8988T (cell line): ENCODE measurements around the gene ARHGAP21.
"Not testable (repeated sequence)": the region's sequence is repeated elsewhere in the genome, so short reads cannot be mapped to it uniquely, and the experiment has no call there.

ENCODE experiments used
- DNase-seq: peaks from one replicate; pipeline ENCODE4 v3.0.0; 2011

Gene ARHGAP21

DNA sequence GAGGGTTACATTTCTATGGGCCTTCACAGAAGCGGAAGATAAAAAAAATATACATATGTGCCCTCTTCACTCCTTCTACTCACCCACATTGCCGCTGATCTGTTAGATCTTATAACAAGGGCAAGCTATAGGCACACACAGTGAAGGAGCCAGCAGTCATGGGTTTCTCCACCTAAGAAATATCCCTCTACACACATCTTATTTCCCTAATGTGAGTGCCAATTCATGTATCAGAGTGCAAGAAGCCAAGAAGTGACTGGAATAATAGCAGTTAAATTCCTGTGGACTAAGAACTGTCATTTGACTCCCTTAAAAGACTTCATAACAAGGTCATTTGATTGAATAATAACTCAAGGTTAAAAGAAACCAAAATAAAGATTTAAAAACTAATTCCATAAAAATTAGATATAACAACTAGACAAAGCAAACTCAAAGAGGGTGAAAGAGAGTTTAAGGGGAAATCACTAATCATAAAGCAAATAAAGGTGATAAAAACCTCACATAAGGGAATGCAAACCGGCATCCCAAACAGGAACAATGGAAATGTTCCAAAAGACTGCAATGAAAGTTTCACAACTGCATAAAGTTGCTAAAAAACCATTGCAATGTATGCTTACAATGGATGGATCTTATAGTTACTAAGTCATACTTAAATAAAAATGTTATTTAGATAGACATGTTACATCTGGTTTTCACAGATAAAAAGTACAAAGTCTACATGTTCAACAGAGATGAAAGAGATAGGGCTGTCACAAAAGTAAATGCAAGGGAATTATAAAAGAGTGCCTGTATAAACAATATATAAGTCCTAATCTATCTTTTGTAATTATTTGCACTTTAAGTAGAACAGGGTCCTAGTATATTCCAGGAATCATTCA, 42.8 kb downstream of the ARHGAP21 start:
- no peak for DNase-seq

DNA sequence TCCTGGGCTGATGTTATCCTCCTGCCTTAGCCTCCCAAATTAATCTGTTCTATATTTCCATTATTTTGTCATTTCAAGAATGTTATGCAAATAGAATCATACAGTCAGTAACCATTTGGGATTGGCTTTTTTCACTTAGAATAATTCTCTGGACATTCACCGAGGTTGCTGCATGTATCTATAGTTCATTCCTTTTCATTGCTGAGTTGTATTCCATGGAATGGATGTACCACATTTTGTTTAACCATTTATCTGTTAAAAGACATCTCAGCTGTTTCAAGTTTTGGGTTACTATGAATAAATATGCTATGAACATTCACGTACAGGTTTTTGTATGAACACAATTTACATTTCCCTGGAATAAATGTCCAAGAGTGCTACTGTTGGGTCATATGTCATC, 44.9 kb downstream of the ARHGAP21 start:
- no peak for DNase-seq

- no peak for DNase-seq
Measured at GRCh38 chr10:24674892-24675632, 48.6 kb downstream of the ARHGAP21 start.

- DNase-seq: no peak
Measured at GRCh38 chr10:24670964-24671670, 52.6 kb downstream of the ARHGAP21 start.

DNA sequence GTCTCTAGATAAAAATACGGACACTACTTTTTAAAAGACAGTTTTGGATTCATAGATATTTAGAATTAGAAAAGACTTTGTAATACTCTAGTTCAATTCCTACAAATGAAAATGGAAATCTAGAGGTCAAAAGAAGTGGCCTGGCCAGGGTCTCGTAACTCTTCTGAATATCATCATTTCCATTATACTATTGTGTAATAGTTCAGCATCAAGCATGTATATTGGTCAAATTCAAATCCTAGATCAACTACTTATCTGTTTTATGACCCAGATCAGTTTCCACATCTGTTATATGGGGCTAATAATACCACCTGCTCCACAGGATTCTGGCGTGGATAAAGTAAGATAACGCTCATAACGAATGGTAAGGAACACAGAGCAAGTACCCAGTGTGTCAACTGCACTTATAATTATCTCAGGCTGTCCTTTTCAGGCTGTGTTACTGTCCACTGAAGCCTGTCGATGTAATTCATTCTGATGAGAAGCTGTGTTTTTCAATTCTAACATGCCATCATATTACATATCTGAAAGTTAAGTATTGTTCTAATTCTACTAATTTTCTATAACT, 54.3 kb downstream of the ARHGAP21 start:
- DNase-seq: no peak

DNA sequence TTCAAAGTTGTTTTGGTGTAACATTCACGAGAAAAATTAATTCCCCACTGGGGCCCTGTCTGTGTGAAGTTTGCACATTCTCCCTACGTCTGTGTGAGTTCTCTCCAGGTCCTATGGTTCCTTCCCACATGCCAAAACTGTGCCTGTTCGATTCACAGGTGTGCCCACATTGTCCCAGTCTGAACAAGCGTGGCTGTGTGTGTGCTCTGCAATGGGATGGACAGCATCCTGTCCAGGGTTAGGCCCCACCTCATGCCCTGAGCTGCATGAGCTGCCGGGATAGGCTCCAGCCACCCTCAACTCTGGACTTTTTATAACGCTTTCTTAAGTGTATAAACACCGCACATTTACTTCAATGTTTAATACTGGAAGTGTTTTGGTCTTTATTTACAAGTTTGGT, 55.4 kb downstream of the ARHGAP21 start:
- DNase-seq: no peak

DNA sequence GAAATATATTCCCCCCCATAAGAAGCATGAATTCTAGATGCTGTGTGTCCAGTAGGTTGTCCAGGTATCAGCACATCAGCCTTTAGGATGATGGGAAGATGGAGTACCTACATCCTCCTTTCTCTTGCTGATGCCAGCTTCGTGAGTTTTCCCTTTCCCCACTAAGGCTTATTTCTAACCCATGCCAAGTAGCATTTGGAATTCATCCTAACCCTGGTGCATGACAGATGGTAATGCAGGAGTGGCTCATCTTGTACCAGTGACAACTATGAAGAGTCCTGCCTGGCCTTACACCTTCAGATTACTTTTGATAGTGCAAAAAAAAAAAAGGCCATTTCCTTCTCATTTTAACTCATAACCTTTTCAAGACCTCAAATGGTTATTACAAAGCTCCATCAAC, 58.7 kb downstream of the ARHGAP21 start:
- DNase-seq: no peak

DNA sequence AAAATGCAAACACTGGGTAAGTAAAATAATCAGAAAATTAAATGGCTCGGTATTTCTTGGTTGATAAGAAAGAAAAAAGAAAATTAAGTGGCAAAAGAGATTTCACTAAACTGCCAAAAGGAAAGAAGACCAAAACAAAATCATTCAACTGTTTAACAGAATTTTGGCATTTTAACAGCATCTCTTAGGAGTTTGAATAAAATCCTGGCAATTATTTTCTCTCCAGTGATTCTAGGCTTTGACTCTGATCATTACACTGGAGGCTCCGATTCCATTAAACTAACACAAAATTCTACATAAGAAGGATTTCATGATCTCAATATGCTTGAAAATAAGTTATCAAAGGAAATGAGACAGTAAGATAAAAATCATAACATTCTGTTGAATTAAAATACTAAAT, 62.3 kb downstream of the ARHGAP21 start:
- DNase-seq: no peak

DNA sequence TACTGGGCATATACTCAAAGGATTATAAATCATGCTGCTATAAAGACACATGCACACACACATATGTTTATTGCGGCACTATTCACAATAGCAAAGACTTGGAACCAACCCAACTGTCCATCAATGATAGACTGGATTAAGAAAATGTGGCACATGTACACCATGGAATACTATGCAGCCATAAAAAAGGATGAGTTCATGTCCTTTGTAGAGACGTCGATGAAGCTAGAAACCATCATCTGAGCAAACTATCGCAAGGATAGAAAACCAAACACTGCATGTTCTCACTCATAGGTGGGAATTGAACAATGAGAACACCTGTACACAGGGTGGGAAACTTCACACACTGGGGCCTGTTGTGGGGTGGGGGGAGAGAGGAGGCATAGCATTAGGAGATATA, 65.4 kb downstream of the ARHGAP21 start:
- not testable (repeated sequence) for DNase-seq

DNA sequence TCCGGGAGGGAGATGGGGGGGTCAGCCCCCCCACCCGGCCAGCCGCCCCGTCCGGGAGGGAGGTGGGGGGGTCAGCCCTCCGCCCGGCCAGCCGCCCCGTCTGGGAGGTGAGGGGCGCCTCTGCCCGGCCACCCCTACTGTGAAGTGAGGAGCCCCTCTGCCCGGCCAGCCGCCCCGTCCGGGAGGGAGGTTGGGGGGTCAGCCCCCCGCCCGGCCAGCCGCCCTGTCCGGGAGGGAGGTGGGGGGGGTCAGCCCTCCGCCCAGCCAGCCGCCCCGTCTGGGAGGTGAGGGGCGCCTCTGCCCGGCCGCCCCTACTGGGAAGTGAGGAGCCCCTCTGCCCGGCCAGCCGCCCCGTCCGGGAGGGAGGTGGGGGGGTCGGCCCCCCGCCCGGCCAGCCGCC, 67.4 kb downstream of the ARHGAP21 start:
- DNase-seq: not testable (repeated sequence)

DNA sequence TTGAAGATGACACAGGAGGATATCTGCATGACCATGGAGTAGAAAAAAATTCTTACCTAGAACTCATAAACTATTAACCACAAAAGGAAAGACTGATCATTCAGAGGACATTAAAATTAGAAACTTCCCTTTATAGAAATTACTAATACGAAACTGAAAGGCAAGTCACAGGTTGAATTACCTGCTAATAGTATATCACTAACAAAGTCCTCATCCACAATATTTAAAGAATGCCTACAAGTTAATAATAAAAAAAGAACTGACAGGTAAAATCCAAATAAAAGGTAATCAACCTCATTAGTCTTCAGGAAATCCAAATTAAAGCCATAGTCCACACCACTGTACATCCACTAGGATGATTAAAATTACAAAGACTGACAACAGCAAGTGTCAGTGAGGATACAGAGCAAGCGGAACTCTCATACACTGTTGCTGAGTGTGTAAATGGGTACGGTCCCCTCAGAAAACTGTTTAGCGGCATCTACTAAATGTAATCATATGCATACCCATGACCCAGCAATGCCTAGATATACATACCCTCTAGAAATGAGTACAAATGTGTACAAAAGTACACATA, 71.2 kb downstream of the ARHGAP21 start:
- no peak for DNase-seq

DNA sequence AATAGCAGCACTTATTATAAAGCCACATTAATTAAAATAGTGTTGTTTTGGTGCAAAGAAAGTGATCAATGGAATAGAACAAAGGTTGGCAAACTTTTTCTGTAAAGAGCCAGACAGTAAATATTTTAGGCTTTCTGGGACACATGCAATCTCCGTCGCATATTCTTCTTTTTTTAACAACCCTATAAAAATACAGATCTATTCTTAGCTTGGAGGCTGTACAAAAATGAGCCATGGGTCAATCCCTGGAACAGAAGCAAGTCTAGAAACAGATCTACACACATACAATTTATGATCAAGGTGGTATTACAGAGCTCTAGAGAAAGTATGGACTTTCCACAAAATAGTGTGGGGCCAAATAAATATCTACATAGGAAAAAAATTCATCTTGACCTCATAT, 71.8 kb downstream of the ARHGAP21 start:
- no peak for DNase-seq

- DNase-seq: no peak
Measured at GRCh38 chr10:24650669-24651391, 72.9 kb downstream of the ARHGAP21 start.

GRCh38 chr10:24645784-24646183, 77.9 kb downstream of the ARHGAP21 start:
- DNase-seq: no peak

DNA sequence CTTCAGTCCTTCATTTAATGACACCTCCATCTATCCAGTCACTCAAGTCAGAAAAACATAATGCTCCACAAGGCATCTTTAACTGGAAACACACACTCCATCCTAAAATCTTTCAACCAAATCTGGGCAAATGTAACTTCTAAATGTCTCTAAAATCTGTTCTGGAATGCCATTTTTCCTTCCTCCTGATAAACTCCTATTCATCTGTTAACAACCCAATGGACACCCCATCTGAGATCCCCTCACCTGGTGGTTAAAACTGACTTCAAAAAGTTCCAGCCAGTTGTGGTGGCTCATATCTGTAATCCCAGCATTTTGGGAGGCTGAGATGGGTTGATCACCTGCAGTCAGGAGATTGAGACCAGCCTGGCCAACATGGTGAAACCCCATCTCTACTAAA, 78.7 kb downstream of the ARHGAP21 start:
- DNase-seq: no peak

DNA sequence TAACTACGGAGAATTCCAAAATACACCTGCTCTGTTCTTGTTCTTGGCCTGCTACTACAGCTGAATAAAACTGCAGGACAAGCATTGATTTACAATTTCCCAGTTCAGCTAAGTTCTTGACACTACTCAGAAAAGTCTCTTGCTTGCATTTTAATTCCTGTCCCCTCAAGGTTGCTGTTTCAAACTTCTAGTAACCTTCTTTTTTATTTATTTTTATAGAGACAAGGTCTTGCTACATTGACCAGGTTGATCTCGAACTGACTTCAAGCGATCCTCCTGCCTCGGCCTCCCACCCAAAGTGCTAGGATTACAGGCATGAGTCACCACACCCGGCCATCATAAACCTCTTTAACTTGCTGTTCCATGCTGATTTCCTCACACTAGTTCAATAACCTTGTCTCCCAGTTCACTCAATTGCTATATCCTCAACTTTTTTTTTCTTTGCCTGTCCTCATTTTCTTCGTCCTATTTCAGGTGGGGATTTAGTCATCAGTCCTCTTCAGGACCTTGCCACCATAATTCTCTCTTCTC, 79.9 kb downstream of the ARHGAP21 start:
- no peak for DNase-seq

GRCh38 chr10:24642921-24643678, 80.6 kb downstream of the ARHGAP21 start:
- peak; percentile 20 for DNase-seq

- no peak for DNase-seq
Measured at GRCh38 chr10:24639124-24639523, 84.6 kb downstream of the ARHGAP21 start.

DNA sequence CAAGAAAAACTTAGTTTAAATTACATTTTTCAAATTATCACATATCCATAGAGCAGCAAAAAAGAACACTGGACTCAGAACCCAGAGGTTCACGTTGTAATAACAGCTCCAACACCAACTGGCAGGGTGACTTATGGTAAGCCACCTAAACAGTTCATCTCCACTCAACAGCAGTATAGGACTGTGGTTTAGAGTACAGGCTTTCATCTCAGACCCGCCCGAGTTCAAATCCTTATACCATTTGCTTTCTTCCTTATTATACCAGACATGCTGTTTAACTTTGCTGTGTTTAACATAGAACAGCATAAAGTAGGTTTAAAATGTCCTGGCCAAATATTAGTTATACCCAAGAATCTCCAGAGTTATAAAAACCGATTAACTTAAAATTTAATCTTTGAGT, 97.9 kb downstream of the ARHGAP21 start:
- no peak for DNase-seq

DNA sequence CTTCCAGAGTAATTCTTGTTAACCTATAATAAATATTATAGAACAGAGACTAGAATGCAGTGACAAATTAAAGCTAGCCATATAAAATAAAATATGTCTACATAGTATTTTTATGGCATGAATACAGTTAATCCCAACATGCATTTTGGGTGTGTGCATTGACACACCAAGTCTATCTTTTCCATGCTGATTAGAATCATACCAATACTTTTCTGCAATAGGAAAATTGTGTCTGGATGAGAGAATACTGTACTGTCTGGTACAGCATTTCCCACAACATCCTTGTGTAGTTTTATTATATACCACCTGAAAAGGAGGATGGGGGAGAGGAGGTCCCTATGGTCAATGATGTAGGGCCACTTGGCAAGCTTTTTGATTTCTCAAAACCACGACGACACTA, 100.3 kb downstream of the ARHGAP21 start:
- DNase-seq: no peak

DNA sequence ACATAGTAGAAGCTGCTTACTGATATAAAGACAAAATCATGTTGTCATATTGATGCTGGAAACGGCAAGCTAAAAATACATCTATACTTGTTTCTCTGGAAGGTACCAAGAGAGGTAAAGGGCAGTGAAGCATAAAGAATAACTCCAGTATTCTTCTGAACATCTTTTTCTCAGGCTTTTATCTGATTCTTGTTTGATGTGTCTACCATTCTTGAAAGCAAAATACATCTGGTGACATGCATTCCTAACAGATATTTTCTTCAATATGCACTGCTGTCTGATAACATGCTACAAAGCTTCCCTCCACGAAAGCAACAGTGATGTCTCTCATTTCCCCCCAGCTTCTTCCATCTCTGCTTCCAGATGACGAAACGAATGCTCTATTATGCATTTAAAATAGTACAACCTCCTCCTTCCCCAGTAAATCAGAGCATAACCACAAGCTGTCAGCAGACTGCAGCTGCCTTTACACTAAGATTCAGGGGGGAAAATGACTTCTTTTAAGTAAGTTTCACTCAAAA, 100.8 kb downstream of the ARHGAP21 start:
- DNase-seq: no peak
